Activated CD8-positive, alpha-beta T cell treated with anti-CD3 and anti-CD28 coated beads, Interleukin-2, amount 10 ng/mL, durations not matched to agents 7 days and 5 days (primary cell): Measurements from ENCODE around the gene GPR55. TPM values are rescaled to one million over a fixed set of nuclear protein-coding genes. Genes with fewer than 3 reads are reported as not detected.
"Not testable (repeated sequence)": the region's sequence is repeated elsewhere in the genome, so short reads cannot be mapped to it uniquely, and the experiment has no call there.

Source experiments
- ATAC-seq: fragments of 150-1000 bp; cut with Tn5 transposase; one replicate; pipeline ENCODE4 v1.10.0; 2021; ENCODE audit warnings: moderate library complexity
- CTCF ChIA-PET: fragments of 350-600 bp; sonication (Branson Sonifier 250); formaldehyde crosslinking; loops from one replicate; lab custom pipeline; 2021; ENCODE audit warnings: antibody characterized with exemption; lab: Charles Lee
- POLR2A ChIA-PET: fragments of 350-600 bp; sonication (Branson Sonifier 250); formaldehyde crosslinking; loops from one replicate; lab custom pipeline; 2021; ENCODE audit warnings: antibody characterized with exemption; lab: Charles Lee
- DNase-seq: peaks from one replicate; pipeline ENCODE4 v3.0.0-alpha.2; 2020
- H3K27ac Mint-ChIP-seq: one replicate; pipeline ENCODE4 v1.8.0; 2021; ENCODE audit warnings: mild to moderate bottlenecking, mixed read lengths
- H3K27me3 Mint-ChIP-seq: one replicate; pipeline ENCODE4 v1.8.0; 2021; ENCODE audit warnings: low read depth, mixed read lengths
- H3K36me3 Mint-ChIP-seq: one replicate; pipeline ENCODE4 v1.8.0; 2021; ENCODE audit warnings: low read depth, mixed read lengths
- H3K4me1 Mint-ChIP-seq: one replicate; pipeline ENCODE4 v1.8.0; 2021; ENCODE audit warnings: low read depth, mixed read lengths
- H3K4me3 Mint-ChIP-seq: one replicate; pipeline ENCODE4 v1.8.0; 2021; ENCODE audit warnings: mild to moderate bottlenecking, mixed read lengths
- H3K9me3 Mint-ChIP-seq: one replicate; pipeline ENCODE4 v1.8.0; 2022; ENCODE audit warnings: mixed read lengths; ENCODE audit not compliant: insufficient read depth
- total RNA-seq, 2 experiments: library from RNA; stranded (reverse); gene quantifications; one replicate each; pipeline ENCODE4 v1.2.3, GENCODE V29; 2021

The GPR55 gene
- total RNA-seq, 2 experiments from 2014 or later: 12.3 to 12.5 TPM

DNA sequence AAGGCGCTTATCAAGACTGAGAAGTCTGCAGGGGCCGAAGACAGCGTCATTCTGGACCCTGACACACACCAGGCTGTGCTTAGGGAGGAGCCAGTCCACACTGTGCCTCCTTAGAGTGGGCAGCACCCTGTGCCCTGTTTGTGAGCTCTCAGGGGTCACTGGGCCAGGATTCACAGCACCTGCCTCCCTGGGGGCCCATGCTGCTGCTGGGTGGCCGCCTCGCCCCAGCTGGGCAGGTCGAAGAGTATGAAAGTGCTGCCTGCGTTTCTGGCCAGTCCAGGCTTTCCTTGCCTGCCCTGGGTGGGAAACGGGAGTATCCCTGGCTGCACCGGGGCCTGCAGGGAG lies 15.4 kb upstream of the GPR55 start:
- ChIA-PET CTCF (interaction anchor here (1.6 kb wide), 1 partner anchor 13 kb away, joined by 5 read pairs; no protein-coding TSS in a partner anchor), POLR2A (no interaction called here)
- H3K27me3 Mint-ChIP-seq: peaks cover under 1% of the 10 kb centered on the region
- ATAC-seq: no peak
- no peak overlapping the region for H3K27ac Mint-ChIP-seq
- peaks cover 6% of the 10 kb centered on the region for H3K36me3 Mint-ChIP-seq
- no peak overlapping the region for H3K4me3 Mint-ChIP-seq
- peaks cover 17% of the 10 kb centered on the region for H3K9me3 Mint-ChIP-seq
- DNase-seq: no peak
- H3K4me1 Mint-ChIP-seq: peaks cover 25% of the 10 kb centered on the region

- POLR2A ChIA-PET: interaction anchor here (1.4 kb wide), 1 partner anchor 14 kb away, joined by 3 read pairs; no protein-coding TSS in a partner anchor
Observed at GRCh38 chr2:230939691-230940470, 14.8 kb upstream of the GPR55 start.

GRCh38 chr2:230939066-230939591 lies 14.1 kb upstream of the GPR55 start:
- CTCF ChIA-PET: interaction anchor here (1.0 to 1.6 kb wide), 3 partner anchors 9 to 14 kb away, joined by 3 to 5 read pairs (median 3); partner anchors contain the start of gene GPR55

More at GRCh38 chr2:230939691-230940470, 14.8 kb upstream of the GPR55 start:
- H3K4me3 Mint-ChIP-seq: no peak overlapping the region
- no peak for ATAC-seq
- peaks cover 23% of the 10 kb centered on the region for H3K4me1 Mint-ChIP-seq
- peaks cover 3% of the 10 kb centered on the region for H3K27me3 Mint-ChIP-seq
- peaks cover 8% of the 10 kb centered on the region for H3K36me3 Mint-ChIP-seq
- peaks cover 19% of the 10 kb centered on the region for H3K9me3 Mint-ChIP-seq
- CTCF ChIA-PET: interaction anchor here (1.6 kb wide), 1 partner anchor 12 kb away, joined by 5 read pairs; no protein-coding TSS in a partner anchor
- no peak overlapping the region for H3K27ac Mint-ChIP-seq
- no peak for DNase-seq

GRCh38 chr2:230938516-230939065 lies 13.5 kb upstream of the GPR55 start:
- ChIA-PET POLR2A (interaction anchor here (1.4 kb wide), 1 partner anchor 12 kb away, joined by 3 read pairs; no protein-coding TSS in a partner anchor), CTCF (interaction anchor here (1.0 to 1.1 kb wide), 2 partner anchors 9 to 14 kb away, joined by 3 read pairs; partner anchors contain the start of gene GPR55)
- H3K27ac Mint-ChIP-seq: no peak overlapping the region
- ATAC-seq: no peak
- DNase-seq: no peak
- peaks cover 10% of the 10 kb centered on the region for H3K4me1 Mint-ChIP-seq
- peaks cover 19% of the 10 kb centered on the region for H3K9me3 Mint-ChIP-seq
- peaks cover 8% of the 10 kb centered on the region for H3K36me3 Mint-ChIP-seq
- H3K27me3 Mint-ChIP-seq: peaks cover 3% of the 10 kb centered on the region
- no peak overlapping the region for H3K4me3 Mint-ChIP-seq

More at GRCh38 chr2:230939066-230939591, 14.1 kb upstream of the GPR55 start:
- DNase-seq (no peak), ATAC-seq (no peak)
- no peak overlapping the region for H3K4me3 Mint-ChIP-seq
- H3K27me3 Mint-ChIP-seq: peaks cover 3% of the 10 kb centered on the region
- peaks cover 8% of the 10 kb centered on the region for H3K36me3 Mint-ChIP-seq
- H3K27ac Mint-ChIP-seq: no peak overlapping the region
- H3K9me3 Mint-ChIP-seq: peaks cover 19% of the 10 kb centered on the region
- POLR2A ChIA-PET: interaction anchor here (1.4 kb wide), 1 partner anchor 13 kb away, joined by 3 read pairs; no protein-coding TSS in a partner anchor
- H3K4me1 Mint-ChIP-seq: peaks cover 15% of the 10 kb centered on the region

DNA sequence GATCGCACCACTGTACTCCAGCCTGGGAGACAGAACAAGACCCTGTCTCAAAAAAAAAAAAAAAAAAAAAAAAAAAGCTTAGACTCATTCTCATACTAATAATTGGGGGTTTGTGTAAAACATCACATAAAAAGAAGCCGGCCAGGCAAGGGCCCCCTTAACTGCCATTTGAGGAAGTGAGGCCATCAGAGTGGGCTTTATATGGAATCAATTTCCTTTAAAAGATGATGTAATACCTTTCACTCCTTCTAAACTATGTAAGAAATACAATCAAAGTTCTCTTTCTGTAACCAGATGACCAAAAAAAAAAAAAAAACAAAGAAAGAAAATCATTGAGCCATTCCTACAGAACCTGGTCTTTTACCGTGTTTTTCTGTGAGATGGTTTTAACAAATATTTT lies 13.1 kb upstream of the GPR55 start:
- Mint-ChIP-seq H3K36me3 (peaks cover 8% of the 10 kb centered on the region), H3K4me1 (peaks cover 7% of the 10 kb centered on the region), H3K27ac (no peak overlapping the region), H3K9me3 (peaks cover 19% of the 10 kb centered on the region), H3K4me3 (no peak overlapping the region), H3K27me3 (peaks cover 3% of the 10 kb centered on the region)
- ChIA-PET CTCF (interaction anchor here (1.0 to 1.7 kb wide), 3 partner anchors 10 to 49 kb away, joined by 3 to 5 read pairs (median 3); no protein-coding TSS in a partner anchor), POLR2A (no interaction called here)
- no peak for DNase-seq
- no peak for ATAC-seq

DNA sequence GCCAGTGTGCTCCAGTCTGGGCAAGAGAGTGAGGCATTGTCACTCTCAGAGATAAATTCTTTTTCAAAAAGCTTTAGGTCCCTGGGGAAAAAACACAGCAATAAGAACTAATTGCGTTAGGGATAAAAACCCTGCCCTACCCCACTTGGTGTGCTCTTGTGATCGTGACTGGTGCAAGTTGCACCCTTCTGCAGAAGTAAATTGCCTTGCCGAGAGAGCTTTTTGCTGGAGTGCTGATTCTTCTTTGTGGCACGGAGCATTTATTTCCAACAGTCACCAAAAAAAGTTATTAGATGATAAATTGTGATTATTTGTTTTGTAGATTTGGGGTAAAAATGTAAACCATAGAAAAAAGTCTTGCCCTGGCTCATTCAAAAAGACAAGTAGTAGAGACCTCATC lies 12.3 kb upstream of the GPR55 start:
- CTCF ChIA-PET: interaction anchor here (1.2 to 1.7 kb wide), 2 partner anchors 12 to 50 kb away, joined by 3 to 5 read pairs; no protein-coding TSS in a partner anchor
- H3K4me1 Mint-ChIP-seq: peaks cover 9% of the 10 kb centered on the region
- H3K27me3 Mint-ChIP-seq: peaks cover 3% of the 10 kb centered on the region

DNA sequence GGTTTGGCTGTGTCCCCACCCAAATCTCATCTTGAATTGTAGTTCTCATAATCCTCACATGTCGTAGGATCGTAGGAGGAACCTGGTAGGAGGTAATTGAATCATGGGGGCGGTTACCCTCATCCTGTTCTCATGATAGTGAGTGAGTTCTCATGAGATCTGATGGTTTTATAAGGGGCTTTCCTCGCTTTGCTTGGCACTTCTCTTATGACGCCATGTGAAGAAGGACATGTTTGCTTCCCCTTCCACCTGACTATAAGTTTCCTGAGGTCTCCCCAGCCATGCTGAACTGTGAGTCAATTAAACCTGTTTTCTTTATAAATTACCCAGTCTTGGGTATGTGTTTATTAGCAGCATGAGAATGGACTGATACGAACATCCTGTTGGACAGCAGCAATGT lies 11.2 kb upstream of the GPR55 start:
- H3K4me3 Mint-ChIP-seq, CTCF ChIA-PET, POLR2A ChIA-PET, DNase-seq, H3K36me3 Mint-ChIP-seq, H3K27me3 Mint-ChIP-seq, H3K27ac Mint-ChIP-seq, ATAC-seq: not testable (repeated sequence)
- H3K4me1 Mint-ChIP-seq: peaks cover 20% of the 10 kb centered on the region
- H3K9me3 Mint-ChIP-seq: peaks cover 19% of the 10 kb centered on the region

More for the DNA sequence above, 12.3 kb upstream of the GPR55 start:
- H3K27ac Mint-ChIP-seq: no peak overlapping the region
- H3K36me3 Mint-ChIP-seq: peaks cover 8% of the 10 kb centered on the region
- no peak overlapping the region for H3K4me3 Mint-ChIP-seq
- DNase-seq (no peak), ATAC-seq (no peak)
- POLR2A ChIA-PET: no interaction called here
- peaks cover 19% of the 10 kb centered on the region for H3K9me3 Mint-ChIP-seq

DNA sequence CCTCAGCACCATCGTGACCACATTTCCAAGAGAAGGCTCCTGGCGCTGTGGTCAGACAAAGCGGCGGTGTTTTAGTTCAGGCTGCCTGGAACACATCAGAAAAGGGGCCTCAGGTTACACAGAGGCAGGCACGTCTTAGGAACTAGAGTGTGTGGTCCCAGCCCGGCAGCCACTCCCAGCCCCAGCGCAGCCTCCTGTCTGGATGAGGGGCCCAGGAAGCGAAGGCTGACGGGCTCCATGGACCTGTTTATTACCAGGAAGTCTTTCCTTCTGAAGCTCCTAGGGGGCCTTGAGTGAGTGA lies 10.0 kb upstream of the GPR55 start:
- POLR2A ChIA-PET: no interaction called here
- no peak for ATAC-seq
- H3K27me3 Mint-ChIP-seq: peaks cover 3% of the 10 kb centered on the region
- no peak overlapping the region for H3K27ac Mint-ChIP-seq
- peaks cover 8% of the 10 kb centered on the region for H3K36me3 Mint-ChIP-seq
- no peak for DNase-seq
- H3K9me3 Mint-ChIP-seq: peaks cover 19% of the 10 kb centered on the region
- H3K4me3 Mint-ChIP-seq: no peak overlapping the region
- peaks cover 24% of the 10 kb centered on the region for H3K4me1 Mint-ChIP-seq
- CTCF ChIA-PET: no interaction called here

- no peak for ATAC-seq
- peaks cover 19% of the 10 kb centered on the region for H3K9me3 Mint-ChIP-seq
- no peak overlapping the region for H3K27ac Mint-ChIP-seq
- peaks cover 3% of the 10 kb centered on the region for H3K27me3 Mint-ChIP-seq
- peaks cover 8% of the 10 kb centered on the region for H3K36me3 Mint-ChIP-seq
- no peak overlapping the region for H3K4me3 Mint-ChIP-seq
- CTCF ChIA-PET: interaction anchor here (16.6 kb wide), 1 partner anchor 50 kb away, joined by 285 read pairs; no protein-coding TSS in a partner anchor
- DNase-seq: no peak
- POLR2A ChIA-PET: no interaction called here
- H3K4me1 Mint-ChIP-seq: peaks cover 24% of the 10 kb centered on the region
Observed at GRCh38 chr2:230934231-230935129, 9.4 kb upstream of the GPR55 start.

DNA sequence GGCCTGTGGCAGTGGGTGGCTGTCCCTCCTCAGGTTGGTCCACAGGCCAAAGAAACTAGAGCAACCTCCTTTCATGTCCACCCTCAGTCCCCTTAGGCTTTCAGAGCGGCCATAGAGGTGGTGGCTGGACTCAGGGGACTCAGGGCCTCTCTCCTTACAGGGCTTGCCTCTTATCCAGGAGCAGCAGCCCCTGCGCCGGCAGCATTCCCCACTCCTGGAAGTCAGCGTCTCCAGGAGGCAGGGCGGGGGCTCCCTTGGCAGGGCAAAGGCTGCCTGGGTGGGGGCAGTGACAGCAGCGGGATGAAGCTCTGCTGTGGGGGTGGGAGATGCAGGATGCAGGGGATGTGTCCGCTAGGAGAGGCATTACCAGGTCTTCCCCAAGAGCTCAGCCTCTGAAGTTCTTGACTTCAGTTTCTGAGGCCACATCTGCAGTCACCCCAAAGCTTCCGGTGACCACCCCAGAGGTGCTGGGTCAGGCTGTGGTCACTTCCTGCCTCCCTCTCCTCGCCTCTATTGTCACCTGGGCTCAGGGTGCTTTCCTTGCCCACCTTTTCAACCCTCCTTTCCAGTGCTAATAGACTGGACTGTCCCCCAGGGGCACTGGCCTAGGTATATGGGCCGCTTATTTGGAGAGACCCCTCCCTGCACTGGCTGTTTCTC lies 8.6 kb upstream of the GPR55 start:
- peaks cover 19% of the 10 kb centered on the region for H3K9me3 Mint-ChIP-seq
- H3K27ac Mint-ChIP-seq: peak overlapping the region; percentile 33
- ChIA-PET POLR2A (interaction anchor here (1.0 kb wide), 1 partner anchor 31 kb away, joined by 5 read pairs; no protein-coding TSS in a partner anchor), CTCF (interaction anchor here (16.6 kb wide), 1 partner anchor 51 kb away, joined by 285 read pairs; no protein-coding TSS in a partner anchor)
- no peak overlapping the region for H3K4me3 Mint-ChIP-seq
- H3K27me3 Mint-ChIP-seq: peaks cover 3% of the 10 kb centered on the region
- H3K36me3 Mint-ChIP-seq: peaks cover 8% of the 10 kb centered on the region
- H3K4me1 Mint-ChIP-seq: peaks cover 27% of the 10 kb centered on the region
- DNase-seq (no peak), ATAC-seq (no peak)
